Nephron progenitor cell (in vitro differentiated cells): ENCODE data around the gene UBXN6.

ENCODE experiments used
- DNase-seq: peaks from one replicate; pipeline ENCODE4 v3.0.0; 2021
- H3K27ac Mint-ChIP-seq: 2 replicates; pipeline ENCODE4 v1.8.0; 2021; ENCODE audit warnings: mild to moderate bottlenecking, moderate library complexity, mixed read lengths
- H3K27me3 Mint-ChIP-seq: 2 replicates; pipeline ENCODE4 v1.8.0; 2021; ENCODE audit warnings: mild to moderate bottlenecking, low read depth, mixed read lengths; ENCODE audit not compliant: poor library complexity
- H3K36me3 Mint-ChIP-seq: 2 replicates; pipeline ENCODE4 v1.8.0; 2021; ENCODE audit warnings: low read depth, mixed read lengths
- H3K4me1 Mint-ChIP-seq: 2 replicates; pipeline ENCODE4 v1.8.0; 2021; ENCODE audit warnings: mixed read lengths
- H3K4me3 Mint-ChIP-seq: 2 replicates; pipeline ENCODE4 v1.8.0; 2021; ENCODE audit warnings: mild to moderate bottlenecking, moderate library complexity, mixed read lengths
- H3K9me3 Mint-ChIP-seq: 2 replicates; pipeline ENCODE4 v1.8.0; 2021; ENCODE audit warnings: mild to moderate bottlenecking, moderate library complexity, mixed read lengths
- CTCF ChIP-seq: fragments of 200-600 bp; sonication (generic); IDR thresholded peaks from 2 replicates; pipeline ENCODE4 v1.5.0; 2021; ENCODE audit warnings: antibody characterized with exemption

UBXN6 gene

DNA sequence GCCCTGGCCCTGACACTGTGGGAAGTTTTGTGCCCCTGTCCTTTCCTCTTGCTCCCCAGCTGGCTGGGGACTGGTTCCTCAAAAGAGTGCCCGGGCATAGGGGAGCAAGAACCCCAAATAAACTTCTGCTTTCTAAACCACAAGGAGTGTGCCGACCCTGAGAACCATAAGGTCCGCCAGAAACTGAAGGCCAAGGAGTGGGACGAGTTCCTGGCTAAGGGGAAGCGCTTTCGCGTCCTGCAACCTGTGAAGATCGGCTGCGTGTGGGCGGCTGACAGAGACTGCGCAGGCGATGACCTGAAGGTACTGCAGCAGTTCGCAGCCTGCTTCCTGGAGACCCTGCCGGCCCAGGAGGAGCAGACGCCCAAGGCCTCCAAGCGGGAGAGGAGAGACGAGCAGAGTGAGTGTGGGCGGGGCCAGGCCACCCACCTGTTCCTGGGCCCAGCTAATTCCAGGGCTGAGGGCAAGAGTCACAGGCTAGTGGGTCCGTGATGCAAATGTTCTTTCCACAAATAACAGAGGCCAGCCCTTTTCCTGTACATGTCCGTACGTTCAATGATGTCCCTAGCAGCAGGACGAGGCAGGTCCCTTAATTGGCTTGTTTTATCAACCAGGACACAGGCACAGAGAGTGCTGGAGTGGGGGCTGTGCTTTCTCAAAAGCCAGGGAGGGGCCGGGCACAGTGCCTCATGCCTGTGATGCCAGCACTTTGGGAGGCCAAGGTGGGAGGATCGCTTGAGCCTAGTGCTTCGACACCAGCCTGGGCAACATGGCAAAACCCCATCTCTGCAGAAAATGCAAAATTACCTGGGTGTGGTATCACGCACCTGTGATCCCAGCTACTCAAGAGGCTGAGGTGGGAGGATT is 25.6 kb downstream of the UBXN6 start:
- Mint-ChIP-seq H3K4me1 (no peaks in the 10 kb centered on the region), H3K36me3 (peaks cover 78% of the 10 kb centered on the region), H3K4me3 (no peak overlapping the region), H3K27me3 (no peaks in the 10 kb centered on the region), H3K9me3 (no peaks in the 10 kb centered on the region), H3K27ac (no peak overlapping the region)
- TF ChIP-seq CTCF, result no peak
- no peak for DNase-seq

GRCh38 chr19:4431296-4431695 is 26.3 kb downstream of the UBXN6 start:
- Mint-ChIP-seq H3K36me3 (peaks cover 78% of the 10 kb centered on the region), H3K27me3 (no peaks in the 10 kb centered on the region), H3K4me1 (no peaks in the 10 kb centered on the region), H3K4me3 (no peak overlapping the region), H3K9me3 (no peaks in the 10 kb centered on the region), H3K27ac (no peak overlapping the region)
- TF ChIP-seq CTCF, result no peak
- DNase-seq, result no peak

- peaks cover 82% of the 10 kb centered on the region for H3K36me3 Mint-ChIP-seq
- no peaks in the 10 kb centered on the region for H3K27me3 Mint-ChIP-seq
- no peak for TF ChIP-seq CTCF
Measured at GRCh38 chr19:4430760-4431159, 26.8 kb downstream of the UBXN6 start.

DNA sequence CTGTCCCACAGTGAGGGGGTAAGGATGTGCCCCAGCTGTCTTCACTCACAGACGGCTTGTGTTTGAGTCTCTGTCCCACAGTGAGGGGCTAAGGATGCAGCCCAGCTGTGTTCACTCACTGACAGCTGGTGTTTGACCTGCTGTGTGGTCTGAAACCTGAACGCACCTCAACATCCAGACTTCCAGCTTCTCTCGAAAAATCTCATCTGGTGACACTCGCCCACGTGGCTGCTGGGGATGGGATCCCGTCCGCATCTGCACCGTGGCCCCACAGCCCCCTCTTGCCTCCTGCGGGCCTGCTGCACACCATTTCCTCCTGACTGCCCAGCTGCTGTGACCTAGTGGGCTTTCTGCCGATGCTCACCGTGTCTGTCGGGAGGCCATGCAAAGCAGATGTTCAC is 27.8 kb downstream of the UBXN6 start:
- no peak for TF ChIP-seq CTCF
- H3K27ac Mint-ChIP-seq, result peak overlapping the region; percentile 69
- no peaks in the 10 kb centered on the region for H3K4me1 Mint-ChIP-seq
- no peaks in the 10 kb centered on the region for H3K27me3 Mint-ChIP-seq
- no peak overlapping the region for H3K4me3 Mint-ChIP-seq
- peaks cover 76% of the 10 kb centered on the region for H3K36me3 Mint-ChIP-seq
- H3K9me3 Mint-ChIP-seq, result no peaks in the 10 kb centered on the region
- no peak for DNase-seq

More at GRCh38 chr19:4430760-4431159, 26.8 kb downstream of the UBXN6 start:
- Mint-ChIP-seq H3K4me3 (no peak overlapping the region), H3K27ac (no peak overlapping the region), H3K4me1 (no peaks in the 10 kb centered on the region), H3K9me3 (no peaks in the 10 kb centered on the region)
- no peak for DNase-seq

- H3K4me3 Mint-ChIP-seq, result no peak overlapping the region
- H3K27me3 Mint-ChIP-seq, result no peaks in the 10 kb centered on the region
- DNase-seq, result no peak
- H3K27ac Mint-ChIP-seq, result peak overlapping the region; percentile 81
- peaks cover 73% of the 10 kb centered on the region for H3K36me3 Mint-ChIP-seq
- H3K9me3 Mint-ChIP-seq, result no peaks in the 10 kb centered on the region
- no peaks in the 10 kb centered on the region for H3K4me1 Mint-ChIP-seq
- TF ChIP-seq CTCF, result no peak
Measured at GRCh38 chr19:4429256-4429655, 28.3 kb downstream of the UBXN6 start.
